Heart left ventricle (tissue), 16 donors: ENCODE measurements around the gene EEF1E1. TPM values are rescaled to one million over a fixed set of nuclear protein-coding genes. Genes with fewer than 3 reads are reported as not detected.

Source experiments
- ATAC-seq, 4 donors: fragments of 200-7000 bp; cut with Tn5 transposase; one replicate each; pipeline ENCODE4 v1.9.1; 2020 to 2022; ENCODE audit warnings: moderate library complexity in 4 of 4, mild to moderate bottlenecking in 3 of 4, moderate number of reproducible peaks in 1 of 4
- DNase-seq, 5 donors: peaks; one replicate each; pipeline ENCODE4 v3.0.0-alpha.2; 2020
- H3K27ac ChIP-seq, 12 donors: fragments of 200-600 bp; sonication (generic) in 4 of 12; one replicate each; pipeline versions ENCODE4 v1.5.0 to v1.8.0; 2016 to 2022; ENCODE audit warnings: mild to moderate bottlenecking in 2 of 12
- H3K27me3 ChIP-seq, 9 donors: fragments of 200-600 bp; sonication (generic) in 2 of 9; one replicate each; pipeline versions ENCODE4 v1.5.1 to v1.8.0; 2016 to 2022; ENCODE audit warnings: mild to moderate bottlenecking in 3 of 9
- H3K36me3 ChIP-seq, 9 donors: fragments of 200-600 bp; sonication (generic) in 2 of 9; one replicate each; pipeline versions ENCODE4 v1.5.0 to v1.8.0; 2018 to 2022; ENCODE audit warnings: mild to moderate bottlenecking in 2 of 9
- H3K4me1 ChIP-seq, 12 donors: fragments of 200-600 bp; sonication (generic) in 4 of 12; one replicate each; pipeline versions ENCODE4 v1.5.0 to v1.8.0; 2016 to 2022; ENCODE audit warnings: mild to moderate bottlenecking in 3 of 12
- H3K4me3 ChIP-seq, 12 donors: fragments of 200-600 bp; sonication (generic) in 4 of 12; one replicate each; pipeline versions ENCODE4 v1.5.0 to v1.8.0; 2017 to 2022; ENCODE audit warnings: mild to moderate bottlenecking in 9 of 12, moderate library complexity in 4 of 12
- H3K9me3 ChIP-seq, 12 donors: fragments of 200-600 bp; sonication (generic) in 4 of 12; one replicate each; pipeline versions ENCODE4 v1.5.0 to v1.8.0; 2016 to 2022; ENCODE audit warnings: mild to moderate bottlenecking in 1 of 12
- CTCF ChIP-seq, 12 donors: fragments of 200-600 bp; sonication (generic) in 4 of 12; IDR thresholded peaks; one replicate each; pipeline versions ENCODE4 v1.5.0 to v1.8.0; 2018 to 2022; ENCODE audit warnings: antibody characterized with exemption in 12 of 12, mild to moderate bottlenecking in 5 of 12
- POLR2A ChIP-seq, 2 donors: fragments of 450-650 bp; IDR thresholded peaks; one replicate each; pipeline ENCODE4 v1.6.1; 2017; ENCODE audit warnings: antibody characterized with exemption in 2 of 2, mild to moderate bottlenecking in 2 of 2, moderate library complexity in 2 of 2
- WGBS, 4 donors: extraction: QIAGEN DNeasy Blood & Tissue Kit in 2 of 4; methylation state at CpG; one replicate each; pipeline versions ENCODE4 v1.1.5 to v1.1.7; 2013 to 2018; 5-methylcytosine and 5-hydroxymethylcytosine counted together
- intact Hi-C, 10 donors: fragments of 100-400 bp; cut with DNase I; formaldehyde crosslinking; loops; one replicate each; pipeline versions ENCODE4 v1.11.1 to v1.14.2; 2022
- polyA plus RNA-seq, 2 donors: library from polyadenylated mRNA; stranded (reverse); fragments of 200-250 nt; gene quantifications; one replicate each; pipeline ENCODE4 v1.2.3, GENCODE V29; 2013
- total RNA-seq, 9 donors: library from RNA; depleted of rRNA in 2 of 9; stranded (reverse); fragments of >200 nt in 2 of 9; fragmentation: NEBNext Ultra II Directional in 3 of 9; extraction: Animal tissue kit (Norgen Biotek cat#: 25700) in 3 of 9; gene quantifications; one replicate each; pipeline versions ENCODE4 v1.1.0 to v1.2.4, GENCODE V29; 2016 to 2023
- donor health status: ischemic (EF 13 %, LVEDD 7.1; RV severe dilation, severe dysfunction).
- donor health status: healthy with polysubstance abuse.
- donor health status: DM: no; HTN: yes; CAD: no.
- donor health status: DM: no; HTN: no; CAD: no.
- donor health status: ischemic (EF 25% LVEDD 6.9; RV normal size, moderate dysfunction).
- donor health status: ischemic (EF 25% LVEDD 5.7; RV mildly dilated, moderate dysfunction).
- donor health status: healthy.
- donor health status: DM: yes; HTN: yes; CAD: no.
- donor health status: ischemic (EF 35%, LVEDD 5.7; RV mildly dilated, moderate dysfunction).
- donor health status: nonischemic (EF 11% LVEDD 7.7; RV severe dilation, severe dysfunction).
- donor health status: DM: yes; HTN: yes; CAD: no.
- donor health status: PGD.
- donor health status: ischemic (EF 29% LVEDD 5.4; RV normal size, mild dysfunction).
- donor health status: nonischemic (EF 23%, LVEDD 6.1; RV moderate dilation, normal function).

EEF1E1 gene
- total and polyA plus RNA-seq, 11 donors = 10.3 to 50.1 (median 15.9) TPM

- Histone ChIP-seq H3K9me3 (no peaks in the 10 kb centered on the region), H3K4me3 (no peak overlapping the region), H3K4me1 (no peaks in the 10 kb centered on the region), H3K27me3 (peaks cover 0 to 27% (median 5%) of the 10 kb centered on the region in 9 donors), H3K36me3 (no peaks in the 10 kb centered on the region), H3K27ac (no peak overlapping the region)
- no peak for ATAC-seq
- TF ChIP-seq POLR2A (IDR thresholded peaks at IDR 0.05) (no peak), CTCF (IDR thresholded peaks at IDR 0.05) (no peak)
- whole genome bisulfite sequencing, 4 donors = 31 to 35% (median 33%) methylated on average over 6 of the region's 6 CpGs
- intact Hi-C loops = no loop called here
- no peak for DNase-seq
These were observed 35.2 kb upstream of the EEF1E1 start for GRCh38 chr6:8137529-8137939.

GRCh38 chr6:8135276-8135675 lies 32.9 kb upstream of the EEF1E1 start:
- peaks cover 0 to 38% (median 7%) of the 10 kb centered on the region in 9 donors for H3K27me3 ChIP-seq
- no peak for DNase-seq
- no peak overlapping the region for H3K27ac ChIP-seq
- no peaks in the 10 kb centered on the region for H3K4me1 ChIP-seq
- H3K9me3 ChIP-seq = no peaks in the 10 kb centered on the region
- intact Hi-C loops = no loop called here
- no peaks in the 10 kb centered on the region for H3K36me3 ChIP-seq
- ATAC-seq = no peak
- TF ChIP-seq CTCF (IDR thresholded peaks at IDR 0.05) = no peak
- no peak for TF ChIP-seq POLR2A (IDR thresholded peaks at IDR 0.05)
- WGBS, 4 donors = 78 to 89% (median 87%) methylated on average over 3 of the region's 3 CpGs
- no peak overlapping the region for H3K4me3 ChIP-seq

- Histone ChIP-seq H3K4me1 (no peaks in the 10 kb centered on the region), H3K4me3 (no peak overlapping the region), H3K27ac (no peak overlapping the region), H3K27me3 (peaks cover 0 to 25% (median 4%) of the 10 kb centered on the region in 9 donors), H3K36me3 (no peaks in the 10 kb centered on the region), H3K9me3 (no peaks in the 10 kb centered on the region)
- ATAC-seq = no peak
- no peak for DNase-seq
- 64 to 74% (median 67%) methylated on average over 6 of the region's 6 CpGs for WGBS, 4 donors
- intact Hi-C loops = loop anchor here in 1 of 10 donors (2.0 kb wide), 1 partner anchor 87 kb away; no protein-coding TSS in a partner anchor
- TF ChIP-seq CTCF (IDR thresholded peaks at IDR 0.05) = no peak
These were observed 29.8 kb upstream of the EEF1E1 start for GRCh38 chr6:8132130-8132529.

- WGBS, 4 donors = 29 to 39% (median 31%) methylated on average over 13 of the region's 13 CpGs
- peak; percentile 11 to 64 (median 47) for TF ChIP-seq CTCF (IDR thresholded peaks at IDR 0.05)
- TF ChIP-seq POLR2A (IDR thresholded peaks at IDR 0.05) = no peak
- H3K27ac ChIP-seq = no peak overlapping the region
- ATAC-seq (peak in 3 of 4 donors; percentile 70 to 74 (median 74)), DNase-seq (peak in 2 of 5 donors; percentile 15 to 22)
- intact Hi-C loops = loop anchor here in 8 of 10 donors (1.0 to 2.0 kb wide), 4 partner anchors 87 to 89 kb away; no protein-coding TSS in a partner anchor
- no peaks in the 10 kb centered on the region for H3K9me3 ChIP-seq
- H3K36me3 ChIP-seq = no peaks in the 10 kb centered on the region
- no peaks in the 10 kb centered on the region for H3K4me1 ChIP-seq
- peaks cover 0 to 19% (median 2%) of the 10 kb centered on the region in 9 donors for H3K27me3 ChIP-seq
- H3K4me3 ChIP-seq = no peak overlapping the region
These were observed 29.0 kb upstream of the EEF1E1 start for GRCh38 chr6:8131265-8131897.
